ENCODE results near the gene CAP2.
"Not testable (repeated sequence)": the region's sequence is repeated elsewhere in the genome, so short reads cannot be mapped to it uniquely, and the experiment has no call there.

Gene CAP2

GRCh38 chr6:17439243-17439993 is 46.0 kb downstream of the CAP2 start:
- no peak for DNase-seq (ENCODE audit: low read depth)

DNA sequence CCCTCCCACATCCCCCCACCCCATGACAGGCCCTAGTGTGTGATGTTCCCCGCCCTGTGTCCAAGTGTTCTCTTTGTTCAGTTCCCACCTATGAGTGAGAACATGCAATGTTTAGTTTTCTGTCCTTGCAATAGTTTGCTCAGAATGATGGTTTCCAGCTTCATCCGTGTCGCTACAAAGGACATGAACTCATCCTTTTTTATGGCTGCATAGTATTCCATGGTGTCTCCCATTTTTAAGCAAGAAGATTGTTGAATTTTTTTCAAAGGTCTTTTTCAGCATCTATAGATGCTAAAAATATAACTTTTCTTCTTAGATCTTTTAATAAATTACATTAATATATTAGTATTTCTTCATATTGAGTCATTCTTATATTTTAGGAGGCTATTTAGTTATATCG is 47.4 kb downstream of the CAP2 start:
- not testable (repeated sequence) for DNase-seq (ENCODE audit: low read depth)

GRCh38 chr6:17442196-17442595 is 48.8 kb downstream of the CAP2 start:
- no peak for DNase-seq (ENCODE audit: low read depth)

DNA sequence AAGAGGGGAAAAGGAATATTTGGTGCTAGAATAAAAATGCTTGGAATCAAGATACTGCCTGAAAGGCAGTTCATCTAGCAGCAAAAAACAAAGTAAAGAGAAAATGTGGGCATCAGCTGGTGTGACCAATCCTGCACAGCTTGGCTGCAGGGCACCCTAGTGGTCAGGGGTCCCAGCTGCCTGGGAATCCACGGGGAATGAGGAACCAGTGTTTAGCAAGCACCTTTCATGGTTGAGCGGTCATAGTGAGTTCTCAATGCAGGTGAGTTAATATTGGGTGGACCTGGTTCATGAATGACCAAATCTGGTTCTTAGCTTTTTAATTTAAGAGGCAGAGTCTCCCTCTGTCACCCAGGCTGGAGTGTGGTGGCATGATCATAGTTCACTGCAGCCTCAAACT is 53.3 kb downstream of the CAP2 start:
- DNase-seq (ENCODE audit: low read depth), result no peak

GRCh38 chr6:17448165-17448564 is 54.8 kb downstream of the CAP2 start:
- no peak for DNase-seq (ENCODE audit: low read depth)

DNA sequence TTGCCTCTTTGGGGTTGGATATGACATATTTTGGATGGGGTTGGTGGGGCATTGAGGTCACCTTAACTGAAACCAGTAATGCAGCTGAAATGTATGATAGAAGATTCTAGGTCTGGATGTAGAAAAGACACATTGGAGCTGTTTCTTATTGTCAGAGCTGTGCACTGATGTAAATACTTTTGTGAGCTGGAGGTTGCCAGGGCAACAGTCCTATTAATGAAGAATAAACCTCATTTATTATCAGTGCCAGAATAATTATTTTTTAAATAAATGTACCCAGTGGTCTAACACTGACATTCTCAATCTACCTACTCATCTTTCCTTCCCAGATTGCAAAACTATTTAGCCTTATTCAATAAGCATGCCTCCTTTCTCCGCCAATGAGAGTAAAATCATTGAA is 57.0 kb downstream of the CAP2 start:
- no peak for DNase-seq (ENCODE audit: low read depth)

DNA sequence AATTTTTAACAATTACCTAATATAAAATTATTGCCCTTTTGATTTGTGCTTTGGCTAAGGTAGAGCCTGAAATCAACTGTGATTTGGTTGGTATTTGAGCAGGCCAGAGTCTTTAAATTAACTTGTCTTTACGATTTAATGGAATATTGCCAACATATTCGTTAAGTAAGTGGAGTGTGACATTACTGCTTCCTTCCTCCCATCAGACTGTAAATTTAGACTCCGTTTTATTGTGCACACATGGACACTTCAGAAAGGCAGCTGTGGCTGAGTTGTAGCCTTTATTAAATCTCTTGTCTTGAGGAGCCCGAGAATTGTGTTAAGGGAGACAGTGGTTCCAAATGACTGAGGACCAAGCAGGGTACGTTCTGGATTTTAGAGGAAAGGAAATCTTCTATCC is 57.4 kb downstream of the CAP2 start:
- DNase-seq (ENCODE audit: low read depth), result no peak

- no peak for DNase-seq (ENCODE audit: low read depth)
These were observed 58.7 kb downstream of the CAP2 start for GRCh38 chr6:17452096-17452495.

- DNase-seq (ENCODE audit: low read depth), result peak; percentile 80
These were observed 61.1 kb downstream of the CAP2 start for GRCh38 chr6:17454316-17455005.

DNA sequence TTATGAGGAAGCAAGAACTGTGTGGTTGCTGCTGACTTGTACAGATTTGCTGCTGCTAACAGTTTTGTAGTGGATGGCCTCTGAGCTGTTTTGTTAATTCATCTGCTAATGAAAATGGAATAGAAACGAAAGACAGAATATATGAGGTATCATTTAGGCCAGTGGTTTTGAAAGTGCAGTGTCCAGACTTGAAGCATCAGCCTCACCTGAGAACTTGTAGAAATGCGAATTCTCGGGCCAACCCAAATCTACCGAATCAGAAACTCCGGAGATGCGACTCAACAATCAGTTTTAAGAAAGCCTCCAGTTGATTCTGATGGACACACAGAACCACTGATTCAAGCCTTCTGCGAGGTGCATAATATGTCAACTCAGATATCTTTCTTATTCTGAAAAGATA is 62.5 kb downstream of the CAP2 start:
- DNase-seq (ENCODE audit: low read depth), result no peak

GRCh38 chr6:17456711-17457110 is 63.3 kb downstream of the CAP2 start:
- no peak for DNase-seq (ENCODE audit: low read depth)

DNA sequence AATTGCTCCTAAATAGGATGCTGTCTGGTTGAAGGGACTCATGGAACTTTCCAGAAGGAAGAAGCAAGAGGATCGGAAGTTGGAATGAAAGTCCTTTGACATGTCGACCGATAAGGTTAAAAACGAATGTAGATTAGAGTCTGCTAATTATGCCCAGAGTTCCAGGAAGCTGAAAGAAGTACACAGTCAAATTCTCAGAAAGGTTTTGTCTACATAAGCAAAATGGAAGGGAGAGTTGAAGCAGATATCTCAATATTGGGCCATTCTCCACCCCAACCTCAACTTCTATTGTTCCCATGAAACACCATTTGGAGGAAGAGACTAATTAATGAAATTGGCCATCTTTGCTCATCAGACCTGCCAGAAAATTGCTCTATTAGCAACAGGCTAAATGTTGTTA is 64.0 kb downstream of the CAP2 start:
- DNase-seq (ENCODE audit: low read depth), result no peak

GRCh38 chr6:17457956-17458355 is 64.6 kb downstream of the CAP2 start:
- no peak for DNase-seq (ENCODE audit: low read depth)

DNA sequence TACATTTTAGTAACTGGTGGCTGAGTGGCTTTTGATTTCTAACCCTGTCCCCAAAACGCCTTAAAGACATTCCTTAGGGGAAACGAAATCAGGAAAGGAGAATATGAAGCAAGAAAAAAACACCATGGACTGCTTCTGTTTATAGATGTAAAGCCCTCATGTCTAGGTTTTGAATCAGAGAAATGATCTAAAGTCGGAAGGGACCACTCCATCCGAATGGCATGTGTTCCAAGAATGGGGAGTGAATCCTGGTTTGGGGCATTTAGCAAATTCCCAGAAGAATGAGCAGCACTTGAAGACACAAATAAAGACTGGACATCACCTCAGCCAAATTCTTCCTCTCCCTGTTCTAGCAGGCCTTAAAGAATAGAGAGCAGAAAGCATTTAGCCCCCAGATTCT is 65.6 kb downstream of the CAP2 start:
- no peak for DNase-seq (ENCODE audit: low read depth)

GRCh38 chr6:17460862-17461261 is 67.5 kb downstream of the CAP2 start:
- DNase-seq (ENCODE audit: low read depth), result no peak

DNA sequence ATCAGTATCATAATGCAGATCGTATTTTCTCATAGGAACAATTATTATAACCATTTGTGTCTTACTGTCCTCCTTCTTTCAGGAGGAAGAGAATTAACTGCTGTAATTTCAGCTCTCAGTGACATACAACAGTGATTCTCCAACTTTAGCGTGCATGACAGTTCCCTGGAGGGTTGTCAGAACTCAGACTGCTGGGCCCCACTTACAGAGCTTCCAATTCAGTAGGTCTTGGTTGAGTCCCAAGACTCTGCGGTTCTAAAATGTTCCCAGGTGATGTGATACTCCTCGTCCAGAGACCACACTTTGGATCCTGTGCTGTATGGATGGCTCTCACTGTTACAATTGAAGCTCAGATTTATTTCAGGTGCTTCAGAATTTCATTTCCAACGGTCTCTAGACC is 72.8 kb downstream of the CAP2 start:
- no peak for DNase-seq (ENCODE audit: low read depth)

- DNase-seq (ENCODE audit: low read depth), result peak; percentile 9
These were observed 73.3 kb downstream of the CAP2 start for GRCh38 chr6:17466707-17467106.

DNA sequence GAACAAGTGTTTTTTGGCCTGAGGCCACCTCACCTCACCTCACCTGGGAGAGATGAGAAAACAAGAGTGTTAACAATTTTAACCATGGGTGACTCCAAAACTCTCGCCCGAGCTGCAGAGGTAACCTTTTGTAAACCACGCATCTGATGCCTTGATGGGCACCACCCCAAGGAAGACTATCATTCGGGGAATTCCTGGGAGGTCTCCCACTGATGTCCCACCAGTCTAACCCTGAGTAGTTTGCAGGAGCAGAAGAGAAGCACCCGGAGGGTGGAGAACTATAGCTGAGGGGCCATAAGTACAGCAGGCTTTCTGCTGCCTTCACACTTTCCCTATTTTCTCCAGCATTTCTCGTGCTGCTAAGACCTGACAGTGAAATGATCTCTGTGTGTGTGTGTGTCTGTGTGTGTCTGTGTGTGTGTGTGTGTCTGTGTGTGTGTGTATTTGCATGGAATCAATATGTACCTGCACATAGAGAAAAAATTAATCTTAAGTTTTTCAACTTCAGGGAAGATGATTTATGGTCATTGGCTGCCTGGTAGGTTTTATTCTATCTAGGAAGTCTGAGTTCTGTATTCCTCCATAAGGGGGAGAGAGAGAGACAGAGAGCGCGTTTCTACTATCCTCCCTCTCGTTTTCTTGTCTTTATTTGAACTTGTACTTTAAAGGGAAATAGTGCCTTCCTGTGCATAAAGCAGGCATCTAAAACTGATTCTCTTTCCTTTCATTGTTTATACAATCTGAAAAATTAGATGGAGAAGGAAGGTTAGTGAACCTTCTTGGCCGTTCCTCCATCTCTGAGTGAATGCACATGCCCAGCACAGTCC is 75.8 kb downstream of the CAP2 start:
- DNase-seq (ENCODE audit: low read depth), result peak; percentile 11

GRCh38 chr6:17470202-17470937 is 77.0 kb downstream of the CAP2 start:
- peak; percentile 25 for DNase-seq (ENCODE audit: low read depth)

- peak; percentile 96 for DNase-seq (ENCODE audit: low read depth)
These were observed 77.5 kb downstream of the CAP2 start for GRCh38 chr6:17470938-17471327.

DNA sequence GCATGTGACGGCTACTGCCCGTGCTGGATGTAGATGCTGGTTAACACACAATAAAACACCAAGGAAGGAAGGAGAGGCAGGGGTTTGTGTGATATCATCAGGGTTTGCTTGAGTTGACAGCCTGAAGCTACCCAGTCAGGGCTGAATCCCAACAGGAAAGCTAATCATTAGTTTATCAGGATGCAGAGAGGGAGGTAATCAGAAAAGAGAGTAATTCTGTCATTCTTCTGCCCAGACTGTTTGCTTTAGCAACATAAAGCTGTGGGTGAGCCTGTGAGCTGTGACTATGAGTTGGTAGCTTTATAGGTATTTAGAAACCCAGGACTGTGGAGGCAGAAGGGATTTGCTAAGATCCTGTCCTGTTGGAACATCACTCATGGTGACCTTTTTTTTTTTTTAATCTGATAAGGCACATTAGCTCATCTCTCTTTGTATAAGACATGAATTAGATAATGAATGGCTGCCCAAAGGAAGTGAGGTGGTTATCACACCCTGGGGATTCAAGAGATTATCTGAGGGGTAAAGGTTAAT is 79.3 kb downstream of the CAP2 start:
- DNase-seq (ENCODE audit: low read depth), result no peak

DNA sequence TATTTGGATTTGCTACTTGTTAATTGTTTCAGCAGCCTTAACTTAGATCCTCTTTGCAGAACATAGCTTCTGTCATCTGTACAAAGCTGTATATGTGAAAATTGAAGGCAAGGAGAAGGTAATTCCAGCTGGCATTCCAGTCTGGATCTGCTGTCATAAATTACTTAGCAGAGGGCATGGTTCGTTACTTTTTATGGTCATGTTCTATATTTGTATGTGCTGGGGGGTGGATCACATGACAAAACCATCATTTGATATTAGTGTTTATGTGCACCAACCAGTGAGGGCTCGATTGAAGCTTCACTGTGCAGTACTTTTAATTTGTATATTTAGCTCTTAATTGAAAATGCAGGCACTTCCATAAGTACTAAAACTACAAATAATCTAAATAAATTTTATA is 80.2 kb downstream of the CAP2 start:
- no peak for DNase-seq (ENCODE audit: low read depth)

All from fibroblast of gingiva (primary cell).